Small intestine (tissue), 7 donors: ENCODE results near the gene HPSE2. TPM values are rescaled to one million over a fixed set of nuclear protein-coding genes. Genes with fewer than 3 reads are reported as not detected.

Source experiments
- DNase-seq, 2 donors: peaks; one replicate each; pipeline versions ENCODE4 v3.0.0 to v3.0.0-alpha.2; 2013
- FAIRE-seq: peaks from 2 replicates; lab custom pipeline; 2012; peaks lifted over from hg19 to GRCh38; lab: Jason Lieb, UNC
- H3K27ac ChIP-seq, 3 donors: one replicate each; pipeline ENCODE4 v1.5.1; 2013; ENCODE audit warnings: low read length in 2 of 3, mild to moderate bottlenecking in 2 of 3, control low read depth in 1 of 3, inconsistent platforms in 1 of 3, low read depth in 1 of 3, moderate library complexity in 1 of 3
- H3K27me3 ChIP-seq, 3 donors: one replicate each; pipeline ENCODE4 v1.6.1; 2013; ENCODE audit warnings: low read length in 3 of 3, inconsistent platforms in 1 of 3; ENCODE audit not compliant: control insufficient read depth in 3 of 3, insufficient read depth in 3 of 3
- H3K36me3 ChIP-seq, 3 donors: one replicate each; pipeline ENCODE4 v1.6.1; 2013; ENCODE audit warnings: low read length in 3 of 3, inconsistent platforms in 1 of 3, low read depth in 1 of 3, mild to moderate bottlenecking in 1 of 3, moderate library complexity in 1 of 3; ENCODE audit not compliant: control insufficient read depth in 3 of 3, insufficient read depth in 2 of 3
- H3K4me1 ChIP-seq, 3 donors: one replicate each; pipeline ENCODE4 v1.6.1; 2013; ENCODE audit warnings: low read length in 2 of 3, inconsistent platforms in 1 of 3, low read depth in 1 of 3, mild to moderate bottlenecking in 1 of 3, moderate library complexity in 1 of 3; ENCODE audit not compliant: control insufficient read depth in 3 of 3, insufficient read depth in 2 of 3
- H3K4me3 ChIP-seq, 3 donors: one replicate each; pipeline ENCODE4 v1.5.1; 2013; ENCODE audit warnings: low read length in 3 of 3, control low read depth in 1 of 3, inconsistent platforms in 1 of 3, low read depth in 1 of 3, mild to moderate bottlenecking in 1 of 3, moderate library complexity in 1 of 3
- H3K9me3 ChIP-seq, 2 donors: one replicate each; pipeline ENCODE4 v1.6.1; 2013; ENCODE audit warnings: low read depth in 1 of 2, low read length in 1 of 2; ENCODE audit not compliant: control insufficient read depth in 2 of 2, insufficient read depth in 1 of 2
- WGBS, 3 donors: extraction: QIAGEN DNeasy Blood & Tissue Kit; methylation state at CpG; one replicate each; pipeline ENCODE4 v1.1.7; 2013; 5-methylcytosine and 5-hydroxymethylcytosine counted together
- polyA plus RNA-seq, 4 donors: library from polyadenylated mRNA; stranded (reverse) in 3 of 4; unstranded in 1 of 4; fragments of 200-250 nt in 3 of 4; fragments of 120-200 nt in 1 of 4; gene quantifications; one replicate each; pipeline versions ENCODE4 v1.2.1 to v1.2.3, GENCODE V29; 2013
- donor health status: healthy with polysubstance abuse.
- donor health status: control.
- donor health status: control.
- donor health status: Bipolar disorder and iron deficiency.
- donor health status: healthy.

HPSE2 gene
- polyA plus RNA-seq, 4 donors = 0.22 to 9.4 (median 1.2) TPM

GRCh38 chr10:98950106-98950505 is 285.5 kb downstream of the HPSE2 start:
- no peaks in the 10 kb centered on the region for H3K9me3 ChIP-seq
- no peak overlapping the region for H3K4me3 ChIP-seq
- FAIRE-seq (no peak), DNase-seq (peak in 1 of 2 donors; percentile 6)
- H3K27ac ChIP-seq = no peak overlapping the region
- WGBS, 3 donors = 37 to 74% (median 45%) methylated on average over 2 of the region's 2 CpGs
- no peaks in the 10 kb centered on the region for H3K4me1 ChIP-seq
- no peaks in the 10 kb centered on the region for H3K36me3 ChIP-seq
- no peaks in the 10 kb centered on the region for H3K27me3 ChIP-seq

- DNase-seq = peak in 1 of 2 donors; percentile 0
- no peak for FAIRE-seq
- no peak overlapping the region for H3K27ac ChIP-seq
Measured at GRCh38 chr10:98949306-98949705, 286.3 kb downstream of the HPSE2 start.

GRCh38 chr10:98943681-98944080 is 292.0 kb downstream of the HPSE2 start:
- Histone ChIP-seq H3K9me3 (no peaks in the 10 kb centered on the region), H3K4me3 (no peak overlapping the region), H3K4me1 (no peaks in the 10 kb centered on the region), H3K36me3 (no peaks in the 10 kb centered on the region), H3K27me3 (no peaks in the 10 kb centered on the region), H3K27ac (no peak overlapping the region)
- 74 to 89% (median 76%) methylated on average over 1 of the region's 1 CpG for WGBS, 3 donors
- DNase-seq (peak in 1 of 2 donors; percentile 0), FAIRE-seq (no peak)

More at GRCh38 chr10:98949306-98949705, 286.3 kb downstream of the HPSE2 start:
- H3K4me3 ChIP-seq = no peak overlapping the region
- no peaks in the 10 kb centered on the region for H3K4me1 ChIP-seq
- no peaks in the 10 kb centered on the region for H3K27me3 ChIP-seq
- H3K9me3 ChIP-seq = no peaks in the 10 kb centered on the region
- no peaks in the 10 kb centered on the region for H3K36me3 ChIP-seq

GRCh38 chr10:98929709-98930108 is 305.9 kb downstream of the HPSE2 start:
- Histone ChIP-seq H3K4me3 (no peak overlapping the region), H3K9me3 (peaks cover 0 to 4% of the 10 kb centered on the region in 2 donors), H3K4me1 (no peaks in the 10 kb centered on the region), H3K27me3 (no peaks in the 10 kb centered on the region), H3K36me3 (no peaks in the 10 kb centered on the region), H3K27ac (no peak overlapping the region)
- DNase-seq = no peak
- FAIRE-seq = no peak
- 81 to 87% (median 86%) methylated on average over 2 of the region's 2 CpGs for WGBS, 3 donors

GRCh38 chr10:98925651-98926050 is 310.0 kb downstream of the HPSE2 start:
- Histone ChIP-seq H3K4me1 (no peaks in the 10 kb centered on the region), H3K27ac (no peak overlapping the region), H3K9me3 (no peaks in the 10 kb centered on the region), H3K27me3 (no peaks in the 10 kb centered on the region), H3K36me3 (no peaks in the 10 kb centered on the region), H3K4me3 (no peak overlapping the region)
- WGBS, 3 donors = 84 to 94% (median 90%) methylated on average over 1 of the region's 1 CpG
- DNase-seq (no peak), FAIRE-seq (no peak)

- DNase-seq (peak in 1 of 2 donors; percentile 0), FAIRE-seq (no peak)
- Histone ChIP-seq H3K4me1 (no peaks in the 10 kb centered on the region), H3K27me3 (no peaks in the 10 kb centered on the region), H3K27ac (no peak overlapping the region), H3K36me3 (no peaks in the 10 kb centered on the region), H3K4me3 (no peak overlapping the region), H3K9me3 (no peaks in the 10 kb centered on the region)
- WGBS, 3 donors = 44 to 74% (median 61%) methylated on average over 1 of the region's 1 CpG
Measured at GRCh38 chr10:98924526-98924925, 311.1 kb downstream of the HPSE2 start.

- Histone ChIP-seq H3K27ac (peak overlapping the region in 1 of 3 donors; percentile 28), H3K4me1 (no peaks in the 10 kb centered on the region), H3K4me3 (no peak overlapping the region), H3K27me3 (no peaks in the 10 kb centered on the region), H3K9me3 (no peaks in the 10 kb centered on the region), H3K36me3 (no peaks in the 10 kb centered on the region)
- FAIRE-seq (no peak), DNase-seq (no peak)
- 59 to 67% (median 65%) methylated on average over 2 of the region's 2 CpGs for WGBS, 3 donors
Measured at GRCh38 chr10:98921316-98921715, 314.3 kb downstream of the HPSE2 start.

GRCh38 chr10:98920807-98921206 is 314.8 kb downstream of the HPSE2 start:
- DNase-seq (peak in 1 of 2 donors; percentile 9), FAIRE-seq (no peak)
- Histone ChIP-seq H3K36me3 (no peaks in the 10 kb centered on the region), H3K27ac (peak overlapping the region in 1 of 3 donors; percentile 28), H3K4me3 (no peak overlapping the region), H3K4me1 (no peaks in the 10 kb centered on the region), H3K9me3 (no peaks in the 10 kb centered on the region), H3K27me3 (no peaks in the 10 kb centered on the region)
- 26 to 39% (median 34%) methylated on average over 2 of the region's 2 CpGs for WGBS, 3 donors

- H3K36me3 ChIP-seq = no peaks in the 10 kb centered on the region
- H3K27ac ChIP-seq = no peak overlapping the region
- DNase-seq = peak in 1 of 2 donors; percentile 0
- H3K27me3 ChIP-seq = no peaks in the 10 kb centered on the region
- no peaks in the 10 kb centered on the region for H3K9me3 ChIP-seq
- no peaks in the 10 kb centered on the region for H3K4me1 ChIP-seq
- no peak overlapping the region for H3K4me3 ChIP-seq
- FAIRE-seq = no peak
Measured at GRCh38 chr10:98920360-98920759, 315.3 kb downstream of the HPSE2 start.
